DMS 273 treated with DMSO at 0.1 percent for 48 hours (cell line): Measurements from ENCODE around the gene CHMP2A.
"Not testable (repeated sequence)": the region's sequence is repeated elsewhere in the genome, so short reads cannot be mapped to it uniquely, and the experiment has no call there.

Experiments used
- DNase-seq: peaks from one replicate; lab custom pipeline; 2025; lab: John Stamatoyannopoulos, UW

The CHMP2A gene

GRCh38 chr19:58511353-58512208 is 43.3 kb downstream of the CHMP2A start, which contains the start of gene SLC27A5:
SLC27A5 (minus strand) TSS chr19:58511992; CDS start chr19:58511955, 37 bp downstream.
- no peak for DNase-seq

- no peak for DNase-seq
Measured at GRCh38 chr19:58510084-58510862, 44.6 kb downstream of the CHMP2A start.

- no peak for DNase-seq
Measured at GRCh38 chr19:58509731-58510083, 45.2 kb downstream of the CHMP2A start.

- not testable (repeated sequence) for DNase-seq
Measured at GRCh38 chr19:58507602-58508223, 47.2 kb downstream of the CHMP2A start.
